ENCODE results near the gene UBE2O.

DNA sequence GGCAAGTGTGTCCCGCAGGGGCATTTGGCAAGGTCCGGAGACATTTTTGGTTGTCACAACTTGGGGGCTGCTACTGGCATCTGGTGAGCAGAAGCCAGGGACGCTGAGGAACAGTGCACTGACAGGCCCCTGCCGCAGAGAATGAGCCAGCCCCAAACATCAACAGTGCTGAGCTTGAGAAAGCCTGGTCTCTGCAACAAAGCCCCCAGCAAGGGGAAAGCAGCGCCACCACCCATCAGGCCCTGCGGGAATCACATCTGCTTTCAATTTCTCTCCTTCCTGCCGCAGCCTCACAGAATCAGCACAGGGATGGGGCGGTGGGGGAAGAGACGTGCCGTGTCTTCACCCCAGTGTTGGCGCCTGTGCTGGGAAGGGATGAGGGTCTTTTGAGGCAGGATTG, 84.4 kb downstream of the UBE2O start:
- TF ChIP-seq, protein P1, sequence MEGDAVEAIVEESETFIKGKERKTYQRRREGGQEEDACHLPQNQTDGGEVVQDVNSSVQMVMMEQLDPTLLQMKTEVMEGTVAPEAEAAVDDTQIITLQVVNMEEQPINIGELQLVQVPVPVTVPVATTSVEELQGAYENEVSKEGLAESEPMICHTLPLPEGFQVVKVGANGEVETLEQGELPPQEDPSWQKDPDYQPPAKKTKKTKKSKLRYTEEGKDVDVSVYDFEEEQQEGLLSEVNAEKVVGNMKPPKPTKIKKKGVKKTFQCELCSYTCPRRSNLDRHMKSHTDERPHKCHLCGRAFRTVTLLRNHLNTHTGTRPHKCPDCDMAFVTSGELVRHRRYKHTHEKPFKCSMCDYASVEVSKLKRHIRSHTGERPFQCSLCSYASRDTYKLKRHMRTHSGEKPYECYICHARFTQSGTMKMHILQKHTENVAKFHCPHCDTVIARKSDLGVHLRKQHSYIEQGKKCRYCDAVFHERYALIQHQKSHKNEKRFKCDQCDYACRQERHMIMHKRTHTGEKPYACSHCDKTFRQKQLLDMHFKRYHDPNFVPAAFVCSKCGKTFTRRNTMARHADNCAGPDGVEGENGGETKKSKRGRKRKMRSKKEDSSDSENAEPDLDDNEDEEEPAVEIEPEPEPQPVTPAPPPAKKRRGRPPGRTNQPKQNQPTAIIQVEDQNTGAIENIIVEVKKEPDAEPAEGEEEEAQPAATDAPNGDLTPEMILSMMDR (IDR thresholded peaks at IDR 0.05; ENCODE audit: low read length) = no peak
- no peak for TF ChIP-seq EZH2phosphoT487 (IDR thresholded peaks at IDR 0.05; ENCODE audit: low read length)

Data from MM.1S (cell line).